GM12801 (cell line): ENCODE data around the gene TRHDE.

ENCODE experiments used
- TF ChIP-seq, protein P1 (sequence below): IDR thresholded peaks from one replicate; pipeline ENCODE4 v1.5.1; 2011; ENCODE audit warnings: control low read depth; ENCODE audit not compliant: insufficient read length; ENCODE audit errors: extremely low read depth

The TRHDE gene

DNA sequence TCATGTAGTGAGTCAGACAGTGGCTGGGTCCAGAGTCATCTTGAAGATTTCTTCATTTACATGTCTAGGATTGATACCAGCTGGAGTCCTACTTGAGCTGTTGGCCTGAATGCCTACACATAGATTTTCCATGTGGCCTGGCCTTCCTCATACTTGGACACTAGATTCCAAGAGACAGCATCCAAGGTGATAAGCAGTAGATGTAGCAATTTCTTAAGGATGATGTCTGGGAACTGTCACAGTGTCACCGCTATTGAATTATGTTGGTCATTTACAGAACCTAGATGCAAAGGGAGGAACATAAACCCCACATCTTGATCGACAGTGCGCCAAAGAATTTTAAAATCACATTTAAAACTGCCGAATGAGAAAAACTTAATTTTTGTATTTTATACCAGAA, 412.3 kb downstream of the TRHDE start:
- TF ChIP-seq, protein P1, sequence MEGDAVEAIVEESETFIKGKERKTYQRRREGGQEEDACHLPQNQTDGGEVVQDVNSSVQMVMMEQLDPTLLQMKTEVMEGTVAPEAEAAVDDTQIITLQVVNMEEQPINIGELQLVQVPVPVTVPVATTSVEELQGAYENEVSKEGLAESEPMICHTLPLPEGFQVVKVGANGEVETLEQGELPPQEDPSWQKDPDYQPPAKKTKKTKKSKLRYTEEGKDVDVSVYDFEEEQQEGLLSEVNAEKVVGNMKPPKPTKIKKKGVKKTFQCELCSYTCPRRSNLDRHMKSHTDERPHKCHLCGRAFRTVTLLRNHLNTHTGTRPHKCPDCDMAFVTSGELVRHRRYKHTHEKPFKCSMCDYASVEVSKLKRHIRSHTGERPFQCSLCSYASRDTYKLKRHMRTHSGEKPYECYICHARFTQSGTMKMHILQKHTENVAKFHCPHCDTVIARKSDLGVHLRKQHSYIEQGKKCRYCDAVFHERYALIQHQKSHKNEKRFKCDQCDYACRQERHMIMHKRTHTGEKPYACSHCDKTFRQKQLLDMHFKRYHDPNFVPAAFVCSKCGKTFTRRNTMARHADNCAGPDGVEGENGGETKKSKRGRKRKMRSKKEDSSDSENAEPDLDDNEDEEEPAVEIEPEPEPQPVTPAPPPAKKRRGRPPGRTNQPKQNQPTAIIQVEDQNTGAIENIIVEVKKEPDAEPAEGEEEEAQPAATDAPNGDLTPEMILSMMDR = no peak

DNA sequence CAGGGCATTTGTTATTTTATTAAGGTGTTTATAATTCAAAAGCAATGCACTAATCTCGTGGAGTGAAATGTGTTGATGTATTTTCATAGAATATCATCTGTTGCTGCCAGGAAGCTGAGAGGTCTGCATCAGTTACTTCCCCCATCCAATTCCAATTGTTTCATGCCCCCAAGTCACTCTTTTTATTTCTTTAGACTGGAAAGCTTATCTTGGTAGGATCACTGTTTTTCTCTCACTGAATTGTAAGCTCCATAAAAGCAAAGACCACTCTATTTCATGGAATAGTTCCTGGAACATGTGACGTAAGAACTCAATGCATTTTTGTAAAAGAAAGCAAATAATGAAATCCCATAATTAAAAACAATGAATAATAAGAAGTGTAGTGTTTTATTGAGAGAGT, 420.2 kb downstream of the TRHDE start:
- TF ChIP-seq, protein P1 = no peak

DNA sequence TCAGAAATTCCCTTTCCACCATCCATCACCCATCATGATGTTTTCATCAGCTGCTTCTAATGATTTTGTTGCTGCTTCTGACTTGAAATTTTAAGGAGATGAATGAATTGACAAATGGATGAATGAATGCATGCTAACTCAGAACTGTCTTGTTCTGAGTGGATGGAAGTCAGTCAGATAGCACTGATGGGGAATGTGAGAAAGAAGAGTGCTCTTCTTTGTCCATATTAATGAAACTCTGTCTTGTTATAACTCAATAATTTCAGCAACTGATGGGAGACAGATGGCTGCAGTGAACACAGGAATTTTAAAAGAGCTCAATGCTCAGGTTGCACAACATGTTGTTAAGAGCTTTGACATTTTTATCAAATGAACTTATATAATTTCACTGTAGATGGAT, 422.0 kb downstream of the TRHDE start:
- TF ChIP-seq, protein P1 = no peak

DNA sequence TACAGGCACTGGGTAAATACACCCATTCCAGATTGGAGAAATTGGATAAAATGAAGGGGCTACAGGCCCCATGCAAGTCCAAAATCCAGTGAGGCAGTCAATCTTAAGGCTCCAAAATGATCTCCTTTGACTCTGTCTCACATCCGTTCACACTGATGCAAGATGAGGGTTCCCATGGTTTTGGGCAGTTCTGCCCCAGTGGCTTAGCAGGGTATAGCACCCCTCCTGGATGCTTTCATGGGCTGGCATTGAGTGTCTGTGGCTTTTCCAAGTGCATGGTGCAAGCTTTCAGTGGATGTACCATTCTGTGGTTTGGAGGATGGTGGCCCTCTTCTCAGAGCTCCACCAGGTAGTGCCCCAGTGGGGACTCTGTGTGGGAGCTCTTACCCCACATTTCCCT, 427.2 kb downstream of the TRHDE start:
- TF ChIP-seq, protein P1 = no peak

DNA sequence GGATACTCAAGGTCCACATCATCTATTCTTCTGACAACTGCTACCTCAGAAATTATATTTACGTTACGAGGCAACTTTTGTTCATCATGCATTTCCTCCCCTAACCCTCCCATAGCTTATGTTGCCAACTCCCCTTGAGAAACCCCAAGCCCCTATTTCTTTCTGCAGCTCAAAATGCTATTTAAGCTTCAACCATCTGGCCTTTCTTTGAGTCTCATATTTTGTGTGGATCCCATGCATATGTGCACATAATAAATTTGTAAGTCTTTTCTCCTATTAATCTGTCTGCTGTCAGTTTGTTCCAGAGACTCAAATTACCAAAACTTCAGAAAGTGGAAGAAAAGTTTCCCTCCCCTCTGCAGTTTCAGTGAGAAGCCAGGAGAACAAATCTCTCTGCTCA, 444.1 kb downstream of the TRHDE start:
- TF ChIP-seq, protein P1 = no peak

DNA sequence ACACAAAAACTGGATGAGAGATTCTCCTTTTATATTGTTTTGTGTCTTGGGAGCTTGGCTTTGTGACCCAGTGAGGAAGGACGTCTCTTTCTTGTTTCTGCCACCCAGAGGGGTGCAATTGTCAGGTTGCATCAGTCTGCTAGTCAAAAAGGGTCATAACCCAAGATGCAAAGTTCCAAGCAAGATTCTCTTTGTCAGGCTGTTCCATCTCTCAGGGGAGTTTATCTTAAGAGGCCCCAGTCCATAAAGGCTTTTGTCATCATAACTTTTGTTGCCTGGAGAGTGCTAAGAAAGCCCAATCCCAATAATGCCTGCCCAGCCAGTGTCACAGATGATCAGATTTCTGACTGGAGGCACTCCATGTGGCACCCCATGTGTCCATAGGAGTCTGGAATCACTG, 444.9 kb downstream of the TRHDE start:
- TF ChIP-seq, protein P1 = no peak
